Sigmoid colon (tissue), 4 donors: ENCODE data around the gene GALNT18.

Source experiments
- EP300 ChIP-seq, 4 donors: sonication (generic); formaldehyde crosslinking; IDR thresholded peaks; one replicate each; pipeline ENCODE4 v1.6.1; 2017; ENCODE audit warnings: antibody characterized with exemption in 4 of 4
- TF ChIP-seq, protein P1 (sequence below), 4 experiments: fragments of 450-650 bp in 3 of 4; fragments of 200-600 bp in 1 of 4; IDR thresholded peaks; one replicate each; pipeline ENCODE4 v1.5.1; 2016 to 2019; ENCODE audit warnings: antibody characterized with exemption in 4 of 4, mild to moderate bottlenecking in 3 of 4, moderate library complexity in 2 of 4

DNA sequence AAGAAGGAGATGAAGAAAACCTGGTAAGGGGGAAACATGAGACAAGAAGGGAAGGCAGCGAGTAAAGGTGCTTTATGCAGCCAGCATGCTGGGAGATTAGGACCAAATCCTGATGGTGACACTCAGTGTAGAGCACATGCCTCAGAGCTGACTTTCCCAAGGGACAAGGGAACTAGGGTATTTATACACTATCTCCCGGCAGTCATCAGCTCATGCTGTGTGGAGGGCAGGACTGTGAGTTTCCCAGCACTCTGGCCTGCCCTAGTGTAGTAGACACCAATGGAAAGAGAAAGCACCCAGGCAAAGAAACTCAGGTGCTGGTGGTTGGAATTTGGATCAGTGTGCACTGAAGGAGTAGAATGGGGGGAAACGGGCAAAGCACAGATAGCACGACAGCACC is 140.4 kb downstream of the GALNT18 start:
- TF ChIP-seq EP300 (IDR thresholded peaks at IDR 0.05): no peak
- TF ChIP-seq, protein P1, sequence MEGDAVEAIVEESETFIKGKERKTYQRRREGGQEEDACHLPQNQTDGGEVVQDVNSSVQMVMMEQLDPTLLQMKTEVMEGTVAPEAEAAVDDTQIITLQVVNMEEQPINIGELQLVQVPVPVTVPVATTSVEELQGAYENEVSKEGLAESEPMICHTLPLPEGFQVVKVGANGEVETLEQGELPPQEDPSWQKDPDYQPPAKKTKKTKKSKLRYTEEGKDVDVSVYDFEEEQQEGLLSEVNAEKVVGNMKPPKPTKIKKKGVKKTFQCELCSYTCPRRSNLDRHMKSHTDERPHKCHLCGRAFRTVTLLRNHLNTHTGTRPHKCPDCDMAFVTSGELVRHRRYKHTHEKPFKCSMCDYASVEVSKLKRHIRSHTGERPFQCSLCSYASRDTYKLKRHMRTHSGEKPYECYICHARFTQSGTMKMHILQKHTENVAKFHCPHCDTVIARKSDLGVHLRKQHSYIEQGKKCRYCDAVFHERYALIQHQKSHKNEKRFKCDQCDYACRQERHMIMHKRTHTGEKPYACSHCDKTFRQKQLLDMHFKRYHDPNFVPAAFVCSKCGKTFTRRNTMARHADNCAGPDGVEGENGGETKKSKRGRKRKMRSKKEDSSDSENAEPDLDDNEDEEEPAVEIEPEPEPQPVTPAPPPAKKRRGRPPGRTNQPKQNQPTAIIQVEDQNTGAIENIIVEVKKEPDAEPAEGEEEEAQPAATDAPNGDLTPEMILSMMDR (IDR thresholded peaks at IDR 0.05): no peak
